OCI-LY1 (cell line): ENCODE data around the gene FRRS1.

Experiments
- H2AFZ ChIP-seq: fragments of 200-600 bp; sonication (generic), shearing (Covaris generic); 2 replicates; pipeline ENCODE4 v1.6.0; 2014; ENCODE audit warnings: antibody characterized with exemption, mild to moderate bottlenecking, low read length
- H3F3A ChIP-seq: fragments of 200-600 bp; sonication (generic), shearing (Covaris generic); 2 replicates; pipeline ENCODE4 v1.6.0; 2014; ENCODE audit warnings: mild to moderate bottlenecking, antibody characterized with exemption, low read length, moderate library complexity; ENCODE audit not compliant: insufficient read depth
- H3K27ac ChIP-seq: fragments of 200-600 bp; sonication (generic); 2 replicates; pipeline ENCODE4 v1.5.1; 2014; ENCODE audit warnings: low read length, mixed run types, mild to moderate bottlenecking, low read depth; ENCODE audit not compliant: poor library complexity, severe bottlenecking
- H3K27me3 ChIP-seq: fragments of 200-600 bp; sonication (generic); 2 replicates; pipeline ENCODE4 v1.6.0; 2014; ENCODE audit warnings: antibody characterized with exemption, mild to moderate bottlenecking, low read length, moderate library complexity; ENCODE audit not compliant: insufficient read depth
- H3K36me3 ChIP-seq: fragments of 200-600 bp; sonication (generic); 2 replicates; pipeline ENCODE4 v1.6.1; 2014; ENCODE audit warnings: mild to moderate bottlenecking, antibody characterized with exemption, low read length, moderate library complexity, mixed read lengths; ENCODE audit not compliant: insufficient read depth
- H3K4me1 ChIP-seq: fragments of 200-600 bp; sonication (generic); 2 replicates; pipeline ENCODE4 v1.5.1; 2014; ENCODE audit warnings: mild to moderate bottlenecking, low read length, moderate library complexity; ENCODE audit not compliant: insufficient read depth, severe bottlenecking
- H3K4me2 ChIP-seq: fragments of 200-600 bp; sonication (generic), shearing (Covaris generic); 2 replicates; pipeline ENCODE4 v1.6.1; 2014; ENCODE audit warnings: low read length
- H3K4me3 ChIP-seq: fragments of 200-600 bp; sonication (generic); 2 replicates; pipeline ENCODE4 v1.5.1; 2014; ENCODE audit warnings: low read length, low read depth, mild to moderate bottlenecking, mixed read lengths; ENCODE audit not compliant: poor library complexity, severe bottlenecking
- H3K79me2 ChIP-seq: fragments of 200-600 bp; shearing (Covaris generic); 2 replicates; pipeline ENCODE4 v1.6.1; 2016; ENCODE audit warnings: mixed run types, low read length, mixed read lengths; ENCODE audit not compliant: insufficient read depth
- H3K9ac ChIP-seq: fragments of 200-600 bp; sonication (generic), shearing (Covaris generic); 2 replicates; pipeline ENCODE4 v1.6.1; 2014; ENCODE audit warnings: mild to moderate bottlenecking, low read length, mixed read lengths
- H3K9me2 ChIP-seq: fragments of 200-600 bp; sonication (generic), shearing (Covaris generic); 2 replicates; pipeline ENCODE4 v1.6.1; 2014; ENCODE audit warnings: low read depth, mild to moderate bottlenecking, low read length, mixed read lengths
- H3K9me3 ChIP-seq: fragments of 200-600 bp; shearing (Covaris generic); 2 replicates; pipeline ENCODE4 v1.6.1; 2014; ENCODE audit warnings: low read length, mixed read lengths
- H4K20me1 ChIP-seq: fragments of 200-600 bp; sonication (generic), shearing (Covaris generic); 2 replicates; pipeline ENCODE4 v1.6.0; 2016; ENCODE audit warnings: mild to moderate bottlenecking, low read length; ENCODE audit not compliant: insufficient read depth
- EZH2 ChIP-seq: fragments of 200-600 bp; sonication (generic), shearing (Covaris generic); IDR thresholded peaks from 2 replicates; pipeline ENCODE4 v1.8.0; 2017; ENCODE audit warnings: borderline replicate concordance, mixed run types, mild to moderate bottlenecking, antibody characterized with exemption, low read length, moderate library complexity, mixed read lengths
- TF ChIP-seq, protein P1 (sequence below): fragments of 200-600 bp; sonication (generic), shearing (Covaris generic); IDR thresholded peaks from 2 replicates; pipeline ENCODE4 v1.5.1; 2017; ENCODE audit warnings: mild to moderate bottlenecking, antibody characterized with exemption, low read length, moderate library complexity, mixed read lengths

Gene FRRS1

DNA sequence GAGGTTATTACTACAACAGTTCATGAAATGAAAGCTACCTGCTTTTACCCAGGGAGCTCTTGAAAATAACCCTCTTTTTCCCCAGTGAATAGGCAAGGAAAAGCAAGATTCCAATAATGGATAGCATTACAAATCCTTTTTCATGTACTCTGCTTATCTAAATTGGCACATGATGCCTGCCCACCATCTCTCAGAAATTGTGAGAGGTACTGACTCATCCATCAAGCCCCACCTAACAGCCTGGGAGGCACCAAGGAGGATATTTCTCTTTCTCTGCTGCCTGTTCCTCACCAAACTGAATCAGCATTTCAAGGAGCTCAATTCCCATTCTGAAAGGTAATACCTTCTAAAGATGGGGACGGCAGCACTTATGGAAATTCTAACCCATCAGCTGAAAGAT is 86.2 kb downstream of the FRRS1 start:
- Histone ChIP-seq H3K36me3 (no peaks in the 10 kb centered on the region), H3K4me3 (no peak overlapping the region), H3K9me2 (no peaks in the 10 kb centered on the region), H3K4me2 (no peak overlapping the region), H3F3A (no peaks in the 10 kb centered on the region), H3K4me1 (no peaks in the 10 kb centered on the region), H3K79me2 (no peaks in the 10 kb centered on the region), H3K9ac (no peak overlapping the region), H3K27me3 (peaks cover 4% of the 10 kb centered on the region; the same call in 1 of the 2 replicates), H2AFZ (no peak overlapping the region), H4K20me1 (no peaks in the 10 kb centered on the region), H3K27ac (no peak overlapping the region), H3K9me3 (no peaks in the 10 kb centered on the region)
- TF ChIP-seq, protein P1, sequence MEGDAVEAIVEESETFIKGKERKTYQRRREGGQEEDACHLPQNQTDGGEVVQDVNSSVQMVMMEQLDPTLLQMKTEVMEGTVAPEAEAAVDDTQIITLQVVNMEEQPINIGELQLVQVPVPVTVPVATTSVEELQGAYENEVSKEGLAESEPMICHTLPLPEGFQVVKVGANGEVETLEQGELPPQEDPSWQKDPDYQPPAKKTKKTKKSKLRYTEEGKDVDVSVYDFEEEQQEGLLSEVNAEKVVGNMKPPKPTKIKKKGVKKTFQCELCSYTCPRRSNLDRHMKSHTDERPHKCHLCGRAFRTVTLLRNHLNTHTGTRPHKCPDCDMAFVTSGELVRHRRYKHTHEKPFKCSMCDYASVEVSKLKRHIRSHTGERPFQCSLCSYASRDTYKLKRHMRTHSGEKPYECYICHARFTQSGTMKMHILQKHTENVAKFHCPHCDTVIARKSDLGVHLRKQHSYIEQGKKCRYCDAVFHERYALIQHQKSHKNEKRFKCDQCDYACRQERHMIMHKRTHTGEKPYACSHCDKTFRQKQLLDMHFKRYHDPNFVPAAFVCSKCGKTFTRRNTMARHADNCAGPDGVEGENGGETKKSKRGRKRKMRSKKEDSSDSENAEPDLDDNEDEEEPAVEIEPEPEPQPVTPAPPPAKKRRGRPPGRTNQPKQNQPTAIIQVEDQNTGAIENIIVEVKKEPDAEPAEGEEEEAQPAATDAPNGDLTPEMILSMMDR, result no peak
- TF ChIP-seq EZH2, result no peak

DNA sequence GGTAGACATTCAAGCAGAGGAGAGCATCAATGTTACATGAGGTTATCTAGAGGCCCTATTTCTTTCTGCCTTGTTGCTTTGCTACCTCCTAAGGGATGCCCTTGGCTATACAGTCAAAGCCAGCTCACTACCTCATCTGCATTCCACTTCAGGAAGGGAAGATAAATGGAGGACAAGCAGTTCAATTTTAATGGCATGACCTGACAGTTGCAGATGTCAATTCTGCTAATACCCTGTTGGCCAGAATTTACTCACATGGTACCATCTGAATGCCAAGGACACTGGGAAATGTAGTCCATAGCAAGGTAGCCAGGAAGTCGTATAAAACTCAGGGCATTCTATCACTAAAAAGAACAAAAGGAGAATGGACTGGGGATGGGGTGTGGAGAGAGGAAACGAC is 89.0 kb downstream of the FRRS1 start:
- H3F3A ChIP-seq, result no peaks in the 10 kb centered on the region

DNA sequence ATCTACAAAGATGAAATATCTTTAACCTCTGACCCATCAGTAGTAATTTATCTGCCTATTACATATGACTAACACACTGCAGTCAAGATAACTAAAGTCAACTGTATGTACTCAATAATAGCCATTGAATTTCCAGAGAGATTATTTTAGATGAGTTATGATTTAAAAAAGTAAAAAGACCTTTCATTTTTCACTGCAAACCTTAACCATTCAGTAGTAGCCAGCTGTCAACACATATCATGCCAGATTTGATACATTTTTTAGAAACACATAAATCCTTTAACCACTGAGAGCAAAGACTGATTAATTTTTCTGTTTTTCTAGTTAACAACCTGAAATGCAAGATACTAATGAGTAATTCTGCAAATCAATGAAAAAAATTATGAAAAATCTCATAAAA is 89.6 kb downstream of the FRRS1 start:
- Histone ChIP-seq H3K27ac (no peak overlapping the region), H2AFZ (no peak overlapping the region), H4K20me1 (no peaks in the 10 kb centered on the region), H3K4me1 (no peaks in the 10 kb centered on the region), H3K27me3 (peaks cover 8% of the 10 kb centered on the region; the same call in 1 of the 2 replicates), H3K4me3 (no peak overlapping the region), H3K4me2 (no peak overlapping the region), H3K9me2 (no peaks in the 10 kb centered on the region), H3K9me3 (no peaks in the 10 kb centered on the region), H3F3A (no peaks in the 10 kb centered on the region), H3K36me3 (no peaks in the 10 kb centered on the region), H3K9ac (no peak overlapping the region), H3K79me2 (no peaks in the 10 kb centered on the region)
- no peak for TF ChIP-seq EZH2
- TF ChIP-seq, protein P1, result no peak

More for the DNA sequence above, 89.0 kb downstream of the FRRS1 start:
- Histone ChIP-seq H4K20me1 (no peaks in the 10 kb centered on the region), H3K4me2 (no peak overlapping the region), H3K79me2 (no peaks in the 10 kb centered on the region), H3K9me3 (no peaks in the 10 kb centered on the region), H3K27me3 (peaks cover 8% of the 10 kb centered on the region; the same call in 1 of the 2 replicates), H2AFZ (no peak overlapping the region), H3K9me2 (no peaks in the 10 kb centered on the region), H3K27ac (no peak overlapping the region), H3K9ac (no peak overlapping the region), H3K4me3 (no peak overlapping the region), H3K4me1 (no peaks in the 10 kb centered on the region), H3K36me3 (no peaks in the 10 kb centered on the region)
- TF ChIP-seq EZH2, result no peak
- TF ChIP-seq, protein P1, result no peak
